Panc1 (cell line): ENCODE data around the gene ADGRV1.

ENCODE experiments used
- POLR2AphosphoS5 ChIP-seq: IDR thresholded peaks from 2 replicates; pipeline ENCODE4 v1.6.1; 2012; ENCODE audit warnings: mild to moderate bottlenecking, low read depth, low read length, moderate library complexity
- SIN3A ChIP-seq: IDR thresholded peaks from 2 replicates; pipeline ENCODE4 v1.6.1; 2012; ENCODE audit warnings: low read depth, mild to moderate bottlenecking, low read length, moderate library complexity, borderline replicate concordance; ENCODE audit not compliant: insufficient read depth
- TCF7L2 ChIP-seq: IDR thresholded peaks from 2 replicates; pipeline ENCODE4 v1.6.1; 2011; ENCODE audit warnings: mild to moderate bottlenecking, low read depth, low read length, inconsistent platforms
- TF ChIP-seq, protein P1 (sequence below): fragments of 450-650 bp; IDR thresholded peaks from 2 replicates; pipeline ENCODE4 v1.5.1; 2017; ENCODE audit warnings: mild to moderate bottlenecking
- TF ChIP-seq, protein P2 (sequence below), 2 experiments: IDR thresholded peaks; 2 replicates each; pipeline ENCODE4 v1.6.1; 2011 to 2012; ENCODE audit warnings: low read depth in 2 of 2, control low read depth in 1 of 2, low read length in 1 of 2, mild to moderate bottlenecking in 1 of 2, moderate library complexity in 1 of 2; ENCODE audit not compliant: insufficient read depth in 1 of 2

DNA sequence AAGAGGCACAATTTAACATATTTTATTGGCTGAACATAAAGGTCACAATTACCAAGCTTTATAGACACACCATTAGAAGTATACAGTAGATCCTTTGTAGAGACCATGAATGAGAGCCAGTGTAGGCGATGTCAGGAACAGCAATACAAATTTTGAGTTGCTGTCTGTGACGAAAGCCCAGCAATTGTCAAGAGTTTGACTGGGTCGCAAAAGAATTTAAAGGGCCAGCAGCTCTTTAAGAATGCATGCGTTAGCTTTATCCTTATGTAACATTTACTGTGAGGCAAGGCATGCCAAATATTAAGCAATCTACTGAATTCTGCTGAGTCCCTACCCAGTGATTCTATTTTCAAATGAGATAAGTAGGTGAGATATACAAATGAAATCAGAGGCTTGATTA, 587.6 kb downstream of the ADGRV1 start:
- no peak for TF ChIP-seq POLR2AphosphoS5
- TF ChIP-seq, protein P1, sequence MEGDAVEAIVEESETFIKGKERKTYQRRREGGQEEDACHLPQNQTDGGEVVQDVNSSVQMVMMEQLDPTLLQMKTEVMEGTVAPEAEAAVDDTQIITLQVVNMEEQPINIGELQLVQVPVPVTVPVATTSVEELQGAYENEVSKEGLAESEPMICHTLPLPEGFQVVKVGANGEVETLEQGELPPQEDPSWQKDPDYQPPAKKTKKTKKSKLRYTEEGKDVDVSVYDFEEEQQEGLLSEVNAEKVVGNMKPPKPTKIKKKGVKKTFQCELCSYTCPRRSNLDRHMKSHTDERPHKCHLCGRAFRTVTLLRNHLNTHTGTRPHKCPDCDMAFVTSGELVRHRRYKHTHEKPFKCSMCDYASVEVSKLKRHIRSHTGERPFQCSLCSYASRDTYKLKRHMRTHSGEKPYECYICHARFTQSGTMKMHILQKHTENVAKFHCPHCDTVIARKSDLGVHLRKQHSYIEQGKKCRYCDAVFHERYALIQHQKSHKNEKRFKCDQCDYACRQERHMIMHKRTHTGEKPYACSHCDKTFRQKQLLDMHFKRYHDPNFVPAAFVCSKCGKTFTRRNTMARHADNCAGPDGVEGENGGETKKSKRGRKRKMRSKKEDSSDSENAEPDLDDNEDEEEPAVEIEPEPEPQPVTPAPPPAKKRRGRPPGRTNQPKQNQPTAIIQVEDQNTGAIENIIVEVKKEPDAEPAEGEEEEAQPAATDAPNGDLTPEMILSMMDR, result no peak
- TF ChIP-seq, protein P2, sequence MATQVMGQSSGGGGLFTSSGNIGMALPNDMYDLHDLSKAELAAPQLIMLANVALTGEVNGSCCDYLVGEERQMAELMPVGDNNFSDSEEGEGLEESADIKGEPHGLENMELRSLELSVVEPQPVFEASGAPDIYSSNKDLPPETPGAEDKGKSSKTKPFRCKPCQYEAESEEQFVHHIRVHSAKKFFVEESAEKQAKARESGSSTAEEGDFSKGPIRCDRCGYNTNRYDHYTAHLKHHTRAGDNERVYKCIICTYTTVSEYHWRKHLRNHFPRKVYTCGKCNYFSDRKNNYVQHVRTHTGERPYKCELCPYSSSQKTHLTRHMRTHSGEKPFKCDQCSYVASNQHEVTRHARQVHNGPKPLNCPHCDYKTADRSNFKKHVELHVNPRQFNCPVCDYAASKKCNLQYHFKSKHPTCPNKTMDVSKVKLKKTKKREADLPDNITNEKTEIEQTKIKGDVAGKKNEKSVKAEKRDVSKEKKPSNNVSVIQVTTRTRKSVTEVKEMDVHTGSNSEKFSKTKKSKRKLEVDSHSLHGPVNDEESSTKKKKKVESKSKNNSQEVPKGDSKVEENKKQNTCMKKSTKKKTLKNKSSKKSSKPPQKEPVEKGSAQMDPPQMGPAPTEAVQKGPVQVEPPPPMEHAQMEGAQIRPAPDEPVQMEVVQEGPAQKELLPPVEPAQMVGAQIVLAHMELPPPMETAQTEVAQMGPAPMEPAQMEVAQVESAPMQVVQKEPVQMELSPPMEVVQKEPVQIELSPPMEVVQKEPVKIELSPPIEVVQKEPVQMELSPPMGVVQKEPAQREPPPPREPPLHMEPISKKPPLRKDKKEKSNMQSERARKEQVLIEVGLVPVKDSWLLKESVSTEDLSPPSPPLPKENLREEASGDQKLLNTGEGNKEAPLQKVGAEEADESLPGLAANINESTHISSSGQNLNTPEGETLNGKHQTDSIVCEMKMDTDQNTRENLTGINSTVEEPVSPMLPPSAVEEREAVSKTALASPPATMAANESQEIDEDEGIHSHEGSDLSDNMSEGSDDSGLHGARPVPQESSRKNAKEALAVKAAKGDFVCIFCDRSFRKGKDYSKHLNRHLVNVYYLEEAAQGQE (IDR thresholded peaks at IDR 0.05; ENCODE audit: insufficient read depth in 1 of 2, low read depth in 2 of 2, low read length in 1 of 2), result no peak
- TF ChIP-seq TCF7L2, result no peak
- no peak for TF ChIP-seq SIN3A
